Prostate gland (tissue), 2 donors: Measurements from ENCODE around the gene AGPAT4. TPM values are rescaled to one million over a fixed set of nuclear protein-coding genes. Genes with fewer than 3 reads are reported as not detected.
A peak's percentile ranks its signal among the peaks of the same experiment; 100 is the strongest.

Source experiments
- DNase-seq: peaks from one replicate; pipeline ENCODE4 v3.0.0-alpha.2; 2019; ENCODE audit warnings: low spot score
- H3K27ac ChIP-seq, 2 donors: fragments of 200-600 bp; sonication (generic); 2 replicates each; pipeline ENCODE4 v1.5.1; 2017 to 2019
- H3K27me3 ChIP-seq: fragments of 200-600 bp; sonication (generic); replicated peaks from 2 replicates; pipeline ENCODE4 v1.5.1; 2019; ENCODE audit not compliant: insufficient read depth
- H3K36me3 ChIP-seq, 2 donors: fragments of 200-600 bp; sonication (generic); 1 replicate in 1 of 2; 2 replicates in 1 of 2; pipeline versions ENCODE4 v1.5.1 to v1.8.1; 2017 to 2019
- H3K4me1 ChIP-seq: fragments of 200-600 bp; sonication (generic); replicated peaks from 2 replicates; pipeline ENCODE4 v1.5.1; 2019
- H3K4me3 ChIP-seq, 2 donors: fragments of 200-600 bp; sonication (generic); 2 replicates each; pipeline ENCODE4 v1.5.1; 2017 to 2019
- H3K9me3 ChIP-seq: fragments of 200-600 bp; sonication (generic); 2 replicates; pipeline ENCODE4 v1.5.1; 2017
- POLR2A ChIP-seq: fragments of 450-650 bp; IDR thresholded peaks from one replicate; pipeline ENCODE4 v1.6.1; 2016; ENCODE audit warnings: antibody characterized with exemption, mild to moderate bottlenecking
- POLR2AphosphoS5 ChIP-seq: sonication (generic); formaldehyde crosslinking; IDR thresholded peaks from one replicate; pipeline ENCODE4 v1.6.1; 2017; ENCODE audit warnings: antibody characterized with exemption
- WGBS: methylation state at CpG from one replicate; pipeline ENCODE4 v1.1.5; 2018; 5-methylcytosine and 5-hydroxymethylcytosine counted together
- intact Hi-C: fragments of 100-400 bp; cut with DNase I; formaldehyde crosslinking; loops from one replicate; pipeline ENCODE4 v1.14.2; 2022
- total RNA-seq, 2 donors: library from RNA; depleted of rRNA; stranded (reverse); fragments of >200 nt; gene quantifications; one replicate each; pipeline ENCODE4 v1.1.0, GENCODE V29; 2016
- TF ChIP-seq, protein P1 (sequence below), 4 experiments: fragments of 200-600 bp in 2 of 4; fragments of 450-650 bp in 2 of 4; sonication (generic) in 2 of 4; IDR thresholded peaks; 1 replicate in 3 of 4; 2 replicates in 1 of 4; pipeline ENCODE4 v1.5.1; 2016 to 2019; ENCODE audit warnings: antibody characterized with exemption in 4 of 4, mild to moderate bottlenecking in 2 of 4, moderate library complexity in 2 of 4

Gene AGPAT4
- total RNA-seq, 2 donors from 2014 or later, result 1.7 to 4.2 TPM

DNA sequence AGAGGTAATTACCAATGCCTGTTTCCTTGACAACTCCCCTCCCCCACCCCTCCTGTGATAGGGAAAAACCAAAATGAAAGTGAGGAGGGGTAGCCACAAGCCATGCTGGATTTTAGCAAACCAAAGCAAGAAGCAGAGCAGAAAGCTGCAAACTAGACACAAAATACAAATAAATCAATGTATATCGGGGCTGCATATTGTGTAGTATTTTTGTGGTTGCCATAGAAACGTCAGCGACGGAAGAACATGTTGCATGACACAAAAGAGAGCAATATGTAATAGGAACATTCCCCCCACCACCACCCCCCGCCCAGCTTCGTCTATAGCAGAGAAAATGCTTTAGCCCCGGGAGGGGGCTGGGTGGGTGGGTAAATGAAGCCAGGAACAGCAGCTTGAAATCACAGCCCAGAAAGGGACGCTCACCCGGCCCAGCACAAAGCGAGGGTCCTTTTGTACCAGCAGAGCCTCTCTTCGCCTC, 548 bp downstream of the AGPAT4 start:
- H3K9me3 ChIP-seq, result no peaks in the 10 kb centered on the region
- no peaks in the 10 kb centered on the region for H3K36me3 ChIP-seq
- no peak for DNase-seq
- H3K27ac ChIP-seq, result peak overlapping the region; percentile 23 to 63
- H3K4me1 ChIP-seq, result no peaks in the 10 kb centered on the region
- WGBS, result 2% methylated on average over 11 of the region's 11 CpGs
- H3K27me3 ChIP-seq, result peaks cover 2% of the 10 kb centered on the region
- TF ChIP-seq POLR2AphosphoS5 (no peak), POLR2A (no peak)
- TF ChIP-seq, protein P1, sequence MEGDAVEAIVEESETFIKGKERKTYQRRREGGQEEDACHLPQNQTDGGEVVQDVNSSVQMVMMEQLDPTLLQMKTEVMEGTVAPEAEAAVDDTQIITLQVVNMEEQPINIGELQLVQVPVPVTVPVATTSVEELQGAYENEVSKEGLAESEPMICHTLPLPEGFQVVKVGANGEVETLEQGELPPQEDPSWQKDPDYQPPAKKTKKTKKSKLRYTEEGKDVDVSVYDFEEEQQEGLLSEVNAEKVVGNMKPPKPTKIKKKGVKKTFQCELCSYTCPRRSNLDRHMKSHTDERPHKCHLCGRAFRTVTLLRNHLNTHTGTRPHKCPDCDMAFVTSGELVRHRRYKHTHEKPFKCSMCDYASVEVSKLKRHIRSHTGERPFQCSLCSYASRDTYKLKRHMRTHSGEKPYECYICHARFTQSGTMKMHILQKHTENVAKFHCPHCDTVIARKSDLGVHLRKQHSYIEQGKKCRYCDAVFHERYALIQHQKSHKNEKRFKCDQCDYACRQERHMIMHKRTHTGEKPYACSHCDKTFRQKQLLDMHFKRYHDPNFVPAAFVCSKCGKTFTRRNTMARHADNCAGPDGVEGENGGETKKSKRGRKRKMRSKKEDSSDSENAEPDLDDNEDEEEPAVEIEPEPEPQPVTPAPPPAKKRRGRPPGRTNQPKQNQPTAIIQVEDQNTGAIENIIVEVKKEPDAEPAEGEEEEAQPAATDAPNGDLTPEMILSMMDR (IDR thresholded peaks at IDR 0.05), result no peak
- peak overlapping the region; percentile 36 to 39 for H3K4me3 ChIP-seq
- intact Hi-C loops, result loop anchor here (5.0 to 10.0 kb wide), 2 partner anchors 46 to 279 kb away; partner anchors contain the start of gene MAP3K4

DNA sequence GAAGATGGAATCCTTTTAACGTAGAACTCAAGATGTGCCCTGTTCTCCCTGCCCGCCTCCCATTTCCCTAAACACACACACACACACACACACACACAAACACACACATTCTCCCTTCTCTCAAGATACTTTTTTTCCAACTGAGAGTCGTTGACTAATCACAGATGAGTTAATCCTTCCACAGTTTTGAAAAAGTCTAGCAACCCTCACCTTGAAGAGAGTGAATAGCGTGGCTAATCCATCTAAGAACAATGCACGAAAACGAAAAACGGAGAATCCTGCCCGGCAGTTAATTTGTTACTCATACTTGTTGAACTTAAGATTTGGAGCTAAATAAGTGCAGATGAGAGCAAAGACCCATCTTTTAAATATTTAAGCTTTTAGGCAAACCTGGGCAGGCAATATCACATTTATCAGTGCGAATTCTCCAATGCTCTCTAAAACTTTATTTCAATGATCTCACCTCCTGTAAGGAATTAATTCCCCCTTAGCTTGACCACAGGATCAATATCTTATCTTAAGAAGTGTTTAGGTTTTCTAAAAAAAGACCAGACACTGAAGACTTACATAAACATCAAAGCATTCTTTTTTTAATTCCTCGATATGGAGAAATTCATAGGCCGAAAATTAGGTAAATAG, 1.1 kb downstream of the AGPAT4 start:
- Histone ChIP-seq H3K4me3 (peak overlapping the region; percentile 36 to 39), H3K36me3 (no peaks in the 10 kb centered on the region), H3K9me3 (no peaks in the 10 kb centered on the region), H3K27me3 (peaks cover 2% of the 10 kb centered on the region), H3K4me1 (no peaks in the 10 kb centered on the region), H3K27ac (no peak overlapping the region)
- intact Hi-C loops, result loop anchor here (5.0 to 10.0 kb wide), 2 partner anchors 45 to 278 kb away; partner anchors contain the start of gene MAP3K4
- DNase-seq, result no peak
- 45% methylated on average over 11 of the region's 11 CpGs for WGBS
- TF ChIP-seq POLR2A (no peak), POLR2AphosphoS5 (no peak)
- TF ChIP-seq, protein P1 (IDR thresholded peaks at IDR 0.05), result no peak

DNA sequence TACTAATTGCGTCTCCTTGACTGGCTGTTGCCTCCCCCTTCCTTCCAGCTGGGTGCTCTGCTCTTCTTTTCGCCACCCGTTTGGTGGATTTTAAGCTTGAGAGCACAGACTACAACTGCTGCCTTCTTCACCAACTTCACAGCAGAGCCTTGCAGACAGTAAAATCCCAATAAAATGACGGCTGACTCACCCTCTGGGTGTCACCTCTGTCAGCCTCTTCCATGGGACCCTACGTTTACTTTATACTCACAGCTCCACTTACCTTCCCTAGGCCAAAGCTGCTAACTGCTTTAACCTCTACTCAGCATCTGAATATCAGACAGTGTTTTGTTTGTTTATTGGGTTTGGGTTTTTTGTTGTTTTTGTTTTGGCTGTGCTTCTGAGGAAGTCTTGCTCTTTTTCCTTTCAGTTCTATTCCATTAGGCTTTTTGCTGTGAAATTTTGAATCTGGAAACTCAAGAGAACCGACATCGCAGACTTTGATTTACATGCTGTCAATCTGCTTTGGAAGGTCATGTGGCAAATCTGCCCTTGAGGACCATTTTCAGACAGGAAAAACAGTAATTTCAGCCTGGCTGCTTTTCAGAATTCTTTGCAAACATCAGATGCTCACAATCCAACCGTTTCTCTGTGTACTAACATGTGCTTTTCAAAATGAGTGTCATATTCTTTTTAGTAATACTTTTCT, 2.4 kb downstream of the AGPAT4 start:
- no peak for DNase-seq
- Histone ChIP-seq H3K27me3 (no peaks in the 10 kb centered on the region), H3K4me3 (no peak overlapping the region), H3K4me1 (no peaks in the 10 kb centered on the region), H3K27ac (no peak overlapping the region), H3K9me3 (no peaks in the 10 kb centered on the region), H3K36me3 (no peaks in the 10 kb centered on the region)
- TF ChIP-seq, protein P1 (IDR thresholded peaks at IDR 0.05), result no peak
- TF ChIP-seq POLR2AphosphoS5 (no peak), POLR2A (no peak)
- 65% methylated on average over 8 of the region's 8 CpGs for WGBS
- intact Hi-C loops, result loop anchor here (5.0 to 10.0 kb wide), 2 partner anchors 44 to 277 kb away; partner anchors contain the start of gene MAP3K4

DNA sequence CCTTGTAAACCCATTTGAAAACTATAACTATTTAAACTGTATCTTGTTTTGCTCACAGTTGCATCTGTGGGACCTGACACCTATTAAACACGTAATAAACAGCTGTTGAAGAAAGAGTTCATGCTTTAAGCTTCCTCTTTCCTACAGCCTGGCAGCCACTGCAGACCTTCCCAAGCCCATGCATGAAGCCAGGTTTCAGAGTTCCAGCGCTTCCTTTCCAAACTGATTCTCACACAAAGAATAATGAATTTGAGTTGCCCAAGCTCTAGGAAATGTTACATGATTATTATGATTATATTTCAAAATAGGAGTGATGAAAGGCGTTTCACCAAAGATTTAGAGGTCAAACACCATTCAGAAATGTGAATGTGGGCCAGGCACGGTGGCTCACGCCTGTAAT, 3.7 kb downstream of the AGPAT4 start:
- no peaks in the 10 kb centered on the region for H3K4me1 ChIP-seq
- intact Hi-C loops, result loop anchor here (5.0 to 10.0 kb wide), 2 partner anchors 43 to 275 kb away; partner anchors contain the start of gene MAP3K4
- no peak overlapping the region for H3K27ac ChIP-seq
- DNase-seq, result no peak
- no peaks in the 10 kb centered on the region for H3K27me3 ChIP-seq
- H3K9me3 ChIP-seq, result no peaks in the 10 kb centered on the region
- H3K36me3 ChIP-seq, result no peaks in the 10 kb centered on the region
- no peak overlapping the region for H3K4me3 ChIP-seq
- 95% methylated on average over 5 of the region's 5 CpGs for WGBS
- TF ChIP-seq, protein P1 (IDR thresholded peaks at IDR 0.05), result no peak
- TF ChIP-seq POLR2AphosphoS5 (no peak), POLR2A (no peak)
